PFSK-1 (cell line): ENCODE data around the gene ARHGAP10.

Source experiments
- FOXP2 ChIP-seq: optimal IDR thresholded peaks from 2 replicates; pipeline ENCODE3; 2011; ENCODE audit warnings: borderline replicate concordance, control low read depth, inconsistent platforms; ENCODE audit not compliant: insufficient read depth; ENCODE audit errors: extremely low read length, extremely low read depth
- POLR2AphosphoS5 ChIP-seq: IDR thresholded peaks from 2 replicates; pipeline ENCODE4 v1.6.1; 2012; ENCODE audit warnings: low read depth, mild to moderate bottlenecking, control low read depth, low read length, moderate library complexity
- REST ChIP-seq, 2 experiments: IDR thresholded peaks; 2 replicates each; pipeline versions ENCODE4 v1.6.1 to v1.8.0; 2011 to 2012; ENCODE audit warnings: low read depth in 2 of 2, low read length in 2 of 2, control low read depth in 1 of 2, inconsistent platforms in 1 of 2, mild to moderate bottlenecking in 1 of 2, moderate library complexity in 1 of 2; ENCODE audit not compliant: insufficient read depth in 1 of 2
- SIN3A ChIP-seq: IDR thresholded peaks from 2 replicates; pipeline ENCODE4 v1.6.1; 2012; ENCODE audit warnings: mild to moderate bottlenecking, low read length, moderate library complexity, borderline replicate concordance; ENCODE audit not compliant: insufficient read depth
- TAF1 ChIP-seq: IDR thresholded peaks from 2 replicates; pipeline ENCODE4 v1.6.1; 2012; ENCODE audit warnings: low read length, control low read depth, borderline replicate concordance; ENCODE audit not compliant: insufficient read depth

ARHGAP10 gene

GRCh38 chr4:147780137-147780777 lies 48.4 kb downstream of the ARHGAP10 start:
- TF ChIP-seq FOXP2: no peak
- TF ChIP-seq REST (IDR thresholded peaks at IDR 0.05; ENCODE audit: insufficient read depth in 1 of 2, low read depth in 2 of 2, low read length in 2 of 2): no peak
- TF ChIP-seq POLR2AphosphoS5: no peak
- TF ChIP-seq TAF1: no peak
- TF ChIP-seq SIN3A: no peak

GRCh38 chr4:147782087-147782781 lies 50.3 kb downstream of the ARHGAP10 start:
- TF ChIP-seq POLR2AphosphoS5 (no peak), SIN3A (no peak), REST (IDR thresholded peaks at IDR 0.05; ENCODE audit: insufficient read depth in 1 of 2, low read depth in 2 of 2, low read length in 2 of 2) (no peak), FOXP2 (no peak), TAF1 (no peak)

GRCh38 chr4:147785129-147785528 lies 53.2 kb downstream of the ARHGAP10 start:
- no peak for TF ChIP-seq TAF1
- TF ChIP-seq POLR2AphosphoS5: no peak
- no peak for TF ChIP-seq REST (IDR thresholded peaks at IDR 0.05; ENCODE audit: insufficient read depth in 1 of 2, low read depth in 2 of 2, low read length in 2 of 2)

- no peak for TF ChIP-seq REST (IDR thresholded peaks at IDR 0.05; ENCODE audit: insufficient read depth in 1 of 2, low read depth in 2 of 2, low read length in 2 of 2)
- no peak for TF ChIP-seq TAF1
- TF ChIP-seq FOXP2: no peak
- no peak for TF ChIP-seq POLR2AphosphoS5
- TF ChIP-seq SIN3A: no peak
Measured at GRCh38 chr4:147786031-147786430, 54.1 kb downstream of the ARHGAP10 start.

- TF ChIP-seq TAF1 (no peak), FOXP2 (no peak), POLR2AphosphoS5 (no peak), SIN3A (no peak), REST (IDR thresholded peaks at IDR 0.05; ENCODE audit: insufficient read depth in 1 of 2, low read depth in 2 of 2, low read length in 2 of 2) (no peak)
Measured at GRCh38 chr4:147786531-147786930, 54.6 kb downstream of the ARHGAP10 start.
